ENCODE results near the gene RAB40A. TPM values are rescaled to one million over a fixed set of nuclear protein-coding genes. Genes with fewer than 3 reads are reported as not detected.

RAB40A gene
- total RNA-seq, 1 experiment from 2014 or later: not detected

GRCh38 chrX:103550415-103551051, 31.2 kb upstream of the RAB40A start:
- H2AFZ ChIP-seq (ENCODE audit: low read depth, low read length, poor library complexity, severe bottlenecking): no peak overlapping the region
- intact Hi-C loops (cut with micrococcal nuclease): no loop called here
- CTCF ChIA-PET: no interaction called here

GRCh38 chrX:103549916-103550315, 30.6 kb upstream of the RAB40A start:
- RAD21 ChIA-PET (ENCODE audit: low non-redundant PET in 1 of 2, low total read pairs in 2 of 2, uncharacterized antibody in 2 of 2, unreplicated experiment in 2 of 2): no interaction called here

More at GRCh38 chrX:103550415-103551051, 31.2 kb upstream of the RAB40A start:
- no peak overlapping the region for H3K4me3 ChIP-seq (replicated peaks in 1 of 2; ENCODE audit: low read depth in 1 of 2, low read length in 2 of 2)
- no peaks in the 10 kb centered on the region for H3K9me3 ChIP-seq (ENCODE audit: control insufficient read depth in 1 of 2, insufficient read depth in 1 of 2, low read depth in 1 of 2, low read length in 2 of 2)
- DNase-seq (ENCODE audit: low read depth, low spot score) (no peak), ATAC-seq (no peak)
- ChIA-PET POLR2A (no interaction called here), RAD21 (ENCODE audit: low non-redundant PET in 1 of 2, low total read pairs in 2 of 2, uncharacterized antibody in 2 of 2, unreplicated experiment in 2 of 2) (no interaction called here)
- no peaks in the 10 kb centered on the region for H3K27me3 ChIP-seq (ENCODE audit: insufficient read depth, low read length)
- no peaks in the 10 kb centered on the region for H4K20me1 ChIP-seq (ENCODE audit: insufficient read depth)
- no peak overlapping the region for H3K9ac ChIP-seq (ENCODE audit: low read length)
- no peaks in the 10 kb centered on the region for H3K36me3 ChIP-seq (ENCODE audit: control insufficient read depth in 1 of 2, insufficient read depth in 2 of 2, low read length in 2 of 2)
- no peaks in the 10 kb centered on the region for H3K79me2 ChIP-seq (ENCODE audit: insufficient read depth, low read length)
- no peak overlapping the region for H3K4me2 ChIP-seq (ENCODE audit: low read length)
- no peak for TF ChIP-seq CTCF (IDR thresholded peaks at IDR 0.05 in 2 of 3, conservative IDR thresholded peaks at IDR 0.05 in 1 of 3; ENCODE audit: borderline replicate concordance in 1 of 3, insufficient read depth in 1 of 3, low read depth in 2 of 3, low read length in 2 of 3)
- TF ChIP-seq SIN3A (IDR thresholded peaks at IDR 0.05; ENCODE audit: low read depth): no peak
- no peak for TF ChIP-seq FOSL1 (IDR thresholded peaks at IDR 0.05; ENCODE audit: low read depth)
- no peak for TF ChIP-seq TCF7L2 (IDR thresholded peaks at IDR 0.05; ENCODE audit: borderline replicate concordance, extremely low read depth, insufficient read depth, insufficient read length)
- no peaks in the 10 kb centered on the region for H3K4me1 ChIP-seq (ENCODE audit: control insufficient read depth in 1 of 2, insufficient read depth in 2 of 2, low read length in 2 of 2)
- no TSS peak for BruUV-seq (replicated peaks)
- no peak overlapping the region for H3K27ac ChIP-seq (ENCODE audit: low read depth, low read length)
- H3K9me2 ChIP-seq (ENCODE audit: insufficient read depth): no peaks in the 10 kb centered on the region

More at GRCh38 chrX:103549916-103550315, 30.6 kb upstream of the RAB40A start:
- intact Hi-C loops (cut with micrococcal nuclease): no loop called here
- H3K9me2 ChIP-seq (ENCODE audit: insufficient read depth): no peaks in the 10 kb centered on the region
- TF ChIP-seq CBX3 (IDR thresholded peaks at IDR 0.05; ENCODE audit: low read depth) (no peak), CTCF (IDR thresholded peaks at IDR 0.05 in 2 of 3, conservative IDR thresholded peaks at IDR 0.05 in 1 of 3; ENCODE audit: borderline replicate concordance in 1 of 3, insufficient read depth in 1 of 3, low read depth in 2 of 3, low read length in 2 of 3) (no peak), SP1 (IDR thresholded peaks at IDR 0.05; ENCODE audit: low read depth) (no peak), YY1 (IDR thresholded peaks at IDR 0.05; ENCODE audit: extremely low read depth, insufficient replicate concordance, low read depth, low read length) (no peak)
- H3K36me3 ChIP-seq (ENCODE audit: control insufficient read depth in 1 of 2, insufficient read depth in 2 of 2, low read length in 2 of 2): no peaks in the 10 kb centered on the region
- H3K9ac ChIP-seq (ENCODE audit: low read length): no peak overlapping the region
- H2AFZ ChIP-seq (ENCODE audit: low read depth, low read length, poor library complexity, severe bottlenecking): no peak overlapping the region
- no peak for ATAC-seq
- no peaks in the 10 kb centered on the region for H3K27me3 ChIP-seq (ENCODE audit: insufficient read depth, low read length)
- no peaks in the 10 kb centered on the region for H3K79me2 ChIP-seq (ENCODE audit: insufficient read depth, low read length)
- H3K27ac ChIP-seq (ENCODE audit: low read depth, low read length): no peak overlapping the region
- no peak overlapping the region for H3K4me3 ChIP-seq (replicated peaks in 1 of 2; ENCODE audit: low read depth in 1 of 2, low read length in 2 of 2)
- no peaks in the 10 kb centered on the region for H3K9me3 ChIP-seq (ENCODE audit: control insufficient read depth in 1 of 2, insufficient read depth in 1 of 2, low read depth in 1 of 2, low read length in 2 of 2)
- ChIA-PET POLR2A (no interaction called here), CTCF (no interaction called here)
- H3K4me1 ChIP-seq (ENCODE audit: control insufficient read depth in 1 of 2, insufficient read depth in 2 of 2, low read length in 2 of 2): no peaks in the 10 kb centered on the region
- H3K4me2 ChIP-seq (ENCODE audit: low read length): no peak overlapping the region
- no peaks in the 10 kb centered on the region for H4K20me1 ChIP-seq (ENCODE audit: insufficient read depth)
- DNase-seq (ENCODE audit: low read depth, low spot score): no peak
- BruUV-seq (replicated peaks): no TSS peak
